Activated CD4-positive, alpha-beta T cell treated with anti-CD3 and anti-CD28 coated beads, Interleukin-2, Interleukin-6, amounts not matched to agents 100 ng/mL and 50 ng/mL, durations not matched to agents 16 hours and 8 hours (primary cell): ENCODE results near the gene CMC4.

Source experiments
- DNase-seq: peaks from one replicate; pipeline ENCODE4 v3.0.0-alpha.2; 2020

CMC4 gene

DNA sequence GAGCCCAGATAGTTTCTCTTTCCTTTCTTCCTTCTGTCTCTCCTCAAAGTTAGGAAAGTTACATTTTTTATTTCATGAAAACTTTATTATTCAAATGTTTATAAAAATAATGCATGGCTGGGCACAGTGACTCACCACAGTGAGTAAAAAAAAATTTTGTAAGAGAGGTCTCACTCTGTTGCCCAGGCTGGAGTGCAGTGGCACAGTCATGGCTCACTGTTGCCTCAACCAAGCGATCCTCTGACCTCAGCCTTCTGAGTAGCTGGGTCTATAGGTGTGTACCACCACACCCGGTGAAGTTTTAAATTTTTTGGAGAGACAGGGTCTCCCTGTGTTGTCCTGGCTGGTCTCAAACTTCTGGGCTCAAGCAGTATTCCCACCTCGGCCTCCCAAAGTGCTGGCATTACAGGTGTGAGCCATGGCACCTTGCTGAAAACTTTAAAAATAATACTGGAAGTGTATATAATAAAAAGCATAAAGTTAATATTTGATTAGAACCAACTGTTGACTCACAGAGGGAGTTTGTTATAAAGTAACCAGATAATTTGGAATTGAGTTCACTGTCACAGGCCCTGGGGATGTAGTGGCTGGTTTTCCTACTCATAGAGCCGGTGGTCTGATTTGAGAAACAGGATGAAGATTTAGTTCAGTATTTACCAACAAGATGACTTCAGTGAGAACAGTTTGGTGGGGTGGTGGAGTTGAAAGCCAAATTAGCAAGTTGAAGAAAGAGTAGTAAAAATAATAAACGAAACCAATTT, 18.0 kb downstream of the CMC4 start:
- DNase-seq, result no peak

DNA sequence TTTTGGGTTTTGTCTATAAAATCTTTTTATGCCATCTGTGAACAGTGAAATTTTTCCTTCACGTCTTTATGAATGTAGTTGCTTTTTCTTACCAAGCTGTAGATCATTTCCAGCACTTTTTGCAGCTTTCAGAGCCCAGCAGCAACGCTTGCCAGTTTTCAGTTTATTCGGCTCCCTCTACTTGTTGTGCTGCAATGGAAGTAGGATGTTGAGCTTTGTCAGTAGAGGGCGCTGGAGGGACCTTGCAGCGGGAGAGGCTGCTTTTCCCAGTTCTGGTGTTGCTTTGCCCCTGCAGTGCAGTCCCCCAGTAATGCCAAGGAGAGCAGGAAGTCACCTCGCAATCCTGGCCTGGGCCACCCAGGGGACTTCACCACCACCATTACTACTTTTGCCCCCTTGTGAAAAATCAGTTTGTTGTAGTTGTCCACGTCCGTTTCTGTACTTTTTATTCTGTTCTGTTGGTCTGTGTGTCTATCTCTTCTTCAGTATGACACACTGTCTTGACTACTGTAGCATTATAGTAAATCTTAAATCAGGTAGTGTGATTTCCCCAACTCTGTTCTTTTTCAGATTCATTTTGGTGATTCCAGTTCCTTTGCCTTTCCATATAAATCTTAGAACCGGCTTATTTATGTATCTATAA, 21.8 kb downstream of the CMC4 start:
- DNase-seq, result peak; percentile 60

- no peak for DNase-seq
These were observed 24.0 kb downstream of the CMC4 start for GRCh38 chrX:155046811-155047528.

DNA sequence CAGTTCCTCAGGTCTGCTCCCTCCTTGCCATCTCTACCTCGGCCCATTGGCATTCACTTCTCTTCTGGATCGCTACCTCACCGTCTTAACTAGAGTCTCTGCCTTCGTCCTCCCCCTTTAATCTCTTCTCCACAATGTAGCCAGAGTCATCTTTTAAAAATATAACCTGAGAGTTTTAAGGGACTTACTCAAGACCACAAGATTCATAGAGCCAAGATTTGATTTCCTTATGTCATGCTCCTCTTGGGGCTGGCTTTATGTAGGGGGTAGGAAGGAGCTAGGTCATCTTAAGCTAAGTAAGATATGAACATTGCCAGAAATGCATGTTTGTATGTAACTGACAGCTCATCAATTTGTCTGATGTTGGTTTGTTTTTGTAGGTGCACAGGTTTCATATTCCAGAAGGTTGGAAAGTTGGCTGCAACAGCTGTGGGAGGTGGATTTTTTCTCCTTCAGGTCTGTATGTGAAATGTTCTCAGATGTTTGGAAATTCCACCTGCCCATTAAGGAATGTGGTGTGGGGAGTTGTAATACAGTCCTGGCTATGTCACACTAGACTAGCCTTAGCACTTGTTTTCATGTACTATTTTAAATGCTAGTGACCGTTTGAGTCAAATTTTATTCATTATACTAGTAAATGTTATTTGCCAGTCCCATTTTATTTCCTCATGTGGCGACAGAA, 24.7 kb downstream of the CMC4 start:
- no peak for DNase-seq

DNA sequence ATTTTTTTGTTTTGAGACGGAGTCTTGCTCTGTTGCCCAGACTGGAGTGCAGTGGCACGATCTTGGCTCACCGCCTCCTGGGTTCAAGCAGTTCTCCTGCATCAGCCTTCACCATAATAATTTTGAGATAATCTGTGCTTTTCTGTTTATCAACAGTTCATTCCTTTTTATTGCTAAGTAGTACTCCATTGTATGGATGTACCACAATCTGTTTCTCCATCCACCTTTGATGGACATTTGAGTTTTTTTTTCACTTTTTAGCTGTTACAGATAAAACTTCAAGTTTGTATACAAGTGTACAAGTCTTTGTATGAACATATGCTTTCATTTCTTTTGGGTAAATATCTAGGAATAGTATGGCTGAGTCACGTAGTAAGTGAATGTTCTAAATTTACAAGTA, 35.2 kb downstream of the CMC4 start:
- no peak for DNase-seq

- DNase-seq, result no peak
These were observed 39.3 kb downstream of the CMC4 start for GRCh38 chrX:155031657-155032056.

DNA sequence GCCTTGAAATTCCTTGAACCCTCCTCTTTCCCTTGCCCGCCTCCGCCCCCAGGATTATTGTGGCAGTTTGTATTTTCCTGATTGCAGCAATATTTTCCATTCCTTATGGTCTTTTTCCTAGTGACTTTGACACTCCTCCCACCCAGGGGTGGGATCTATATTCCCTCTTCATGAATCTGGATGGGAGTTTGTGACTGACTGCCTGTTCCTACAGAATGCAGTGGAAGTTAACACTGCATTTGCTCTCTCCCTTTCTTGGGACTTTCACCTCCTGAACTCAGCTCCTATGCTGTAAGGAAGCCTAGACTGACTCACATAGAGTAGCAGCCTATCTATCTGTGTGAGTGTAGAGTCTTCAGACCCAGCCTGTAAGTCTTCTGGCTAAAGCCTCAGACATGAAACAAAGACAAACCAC, 42.1 kb downstream of the CMC4 start:
- no peak for DNase-seq

DNA sequence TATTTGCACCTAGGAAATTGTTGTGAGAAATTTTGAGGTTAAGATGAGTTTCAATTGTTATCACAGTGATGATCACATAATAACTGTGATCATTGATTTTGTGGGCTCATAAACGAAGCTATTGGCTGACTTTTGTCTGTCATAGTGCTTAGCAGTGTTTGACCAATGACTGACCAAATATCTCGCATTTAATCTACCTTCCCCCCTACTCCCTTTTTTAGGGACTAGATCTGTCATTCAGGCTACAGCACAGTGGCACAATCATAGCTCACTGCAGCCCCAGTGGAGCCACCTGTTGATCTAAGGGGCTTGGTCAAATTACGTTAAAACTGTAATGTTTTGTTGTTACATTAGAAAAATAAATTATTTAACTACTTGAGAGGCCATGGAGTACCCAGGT, 42.8 kb downstream of the CMC4 start:
- no peak for DNase-seq

- peak; percentile 47 for DNase-seq
These were observed 43.3 kb downstream of the CMC4 start for GRCh38 chrX:155027509-155028066.

GRCh38 chrX:155026727-155027508, 44.0 kb downstream of the CMC4 start, which contains the start of gene FUNDC2:
FUNDC2 (plus strand) TSS chrX:155026844; CDS start chrX:155026939, 95 bp downstream.
- DNase-seq, result peak; percentile 93

DNA sequence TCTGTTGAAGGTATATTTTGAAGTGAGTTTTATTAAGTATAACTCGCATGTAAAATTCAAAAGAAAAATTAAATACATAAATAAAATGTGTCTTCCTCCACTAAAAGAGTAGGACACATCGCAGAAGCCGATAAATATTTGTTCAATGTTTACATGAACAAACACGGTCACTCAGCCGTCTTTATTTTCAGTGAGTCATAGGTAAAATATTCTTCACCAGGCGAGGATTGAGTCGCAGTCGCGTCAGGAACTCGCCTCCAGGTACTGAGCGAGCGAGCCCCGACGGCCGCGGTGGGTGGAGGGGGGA, 44.6 kb downstream of the CMC4 start:
- DNase-seq, result no peak

DNA sequence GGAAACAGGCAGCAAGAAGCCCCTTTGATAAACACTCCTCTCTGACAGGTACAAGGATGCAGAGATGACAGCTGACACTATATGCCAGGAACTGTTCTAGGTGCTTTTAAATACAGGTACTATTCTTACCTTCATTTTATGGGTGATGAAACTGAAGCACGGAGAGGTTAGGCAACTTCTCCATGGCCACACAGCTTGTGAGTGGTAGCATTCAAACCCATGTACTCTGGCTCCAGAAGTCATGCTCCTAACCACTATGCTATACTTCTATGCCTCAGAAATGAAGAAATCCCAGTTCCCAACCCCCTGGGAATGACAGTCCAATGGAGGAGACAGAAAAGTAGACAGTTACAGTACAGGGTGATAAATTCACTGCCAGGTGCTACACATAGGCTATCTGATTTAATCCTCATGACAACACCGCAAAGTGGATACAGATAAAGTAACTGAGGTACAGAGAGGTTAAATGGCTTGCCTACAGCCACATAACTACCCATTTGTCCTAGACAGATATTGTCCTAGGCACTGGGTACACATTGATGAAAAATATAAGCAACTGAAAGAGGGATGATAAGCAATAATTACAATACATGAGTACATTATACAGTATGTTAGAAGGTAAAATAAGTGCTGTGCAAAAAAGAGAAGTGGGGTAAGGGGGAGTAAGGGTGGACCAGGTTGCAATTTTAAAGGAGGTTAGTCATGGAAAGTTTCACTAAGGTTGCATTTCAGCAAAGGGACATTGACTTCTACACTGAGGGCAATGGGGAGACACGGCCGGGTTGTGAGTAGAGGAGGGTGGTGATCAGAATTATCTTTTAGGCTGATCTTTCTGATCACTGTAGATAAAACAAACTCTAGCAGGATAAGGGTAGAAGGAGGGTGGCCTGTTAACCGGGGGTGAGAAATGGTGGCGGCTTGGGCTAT, 46.8 kb downstream of the CMC4 start:
- DNase-seq, result no peak

- no peak for DNase-seq
These were observed 48.4 kb downstream of the CMC4 start, which contains the start of gene F8 for GRCh38 chrX:155022585-155022984. F8 (minus strand) TSS chrX:155022723; CDS start chrX:155022552, 171 bp downstream.

GRCh38 chrX:155020591-155020990, 50.3 kb downstream of the CMC4 start:
- no peak for DNase-seq
